ENCODE results near the gene MSH3. TPM values are rescaled to one million over a fixed set of nuclear protein-coding genes. Genes with fewer than 3 reads are reported as not detected.

Gene MSH3
- total RNA-seq, 2 donors from 2014 or later = 10.9 to 11.5 TPM

DNA sequence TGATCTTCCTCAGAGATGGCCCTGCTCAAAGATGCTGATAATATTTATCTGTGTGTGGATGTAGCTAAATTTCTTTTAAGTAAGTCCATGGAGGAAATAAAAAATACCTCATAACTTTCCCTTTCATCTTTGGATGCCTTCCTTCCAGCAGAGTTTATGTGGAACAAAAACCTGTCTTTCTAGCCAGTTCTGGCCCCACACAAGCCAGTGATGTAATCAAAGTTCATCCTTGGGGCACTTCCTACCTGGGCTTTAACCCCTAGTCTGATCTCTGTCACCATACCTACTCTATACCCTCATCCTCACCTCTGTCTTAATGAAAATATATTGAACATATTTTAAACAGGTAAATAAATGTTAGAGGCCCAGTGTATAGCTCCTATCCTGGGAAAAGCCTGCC, 265.9 kb downstream of the MSH3 start:
- intact Hi-C loops (cut with DNase I) = no loop called here
- ATAC-seq (no peak), DNase-seq (no peak)

DNA sequence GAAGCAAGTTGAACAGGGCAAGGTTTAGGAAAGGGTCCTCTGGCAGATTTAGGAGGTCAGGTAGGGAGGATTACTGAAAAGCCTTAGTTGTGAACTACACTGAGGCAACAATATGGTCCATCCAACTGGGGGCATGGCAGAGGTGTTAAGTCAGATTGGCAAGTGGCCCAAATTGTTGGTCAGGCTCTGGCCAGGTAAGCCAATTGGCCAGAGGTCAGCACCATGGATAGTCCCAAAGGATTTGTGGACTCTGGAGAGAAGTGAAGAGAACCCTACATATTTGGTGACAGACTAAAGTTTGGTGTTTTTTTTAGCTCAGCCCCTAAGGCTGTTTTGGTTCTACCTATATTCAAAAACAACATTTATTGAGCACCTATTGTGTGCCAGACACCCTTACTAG, 266.6 kb downstream of the MSH3 start:
- no peak for DNase-seq
- intact Hi-C loops (cut with DNase I) = no loop called here
- ATAC-seq = no peak

DNA sequence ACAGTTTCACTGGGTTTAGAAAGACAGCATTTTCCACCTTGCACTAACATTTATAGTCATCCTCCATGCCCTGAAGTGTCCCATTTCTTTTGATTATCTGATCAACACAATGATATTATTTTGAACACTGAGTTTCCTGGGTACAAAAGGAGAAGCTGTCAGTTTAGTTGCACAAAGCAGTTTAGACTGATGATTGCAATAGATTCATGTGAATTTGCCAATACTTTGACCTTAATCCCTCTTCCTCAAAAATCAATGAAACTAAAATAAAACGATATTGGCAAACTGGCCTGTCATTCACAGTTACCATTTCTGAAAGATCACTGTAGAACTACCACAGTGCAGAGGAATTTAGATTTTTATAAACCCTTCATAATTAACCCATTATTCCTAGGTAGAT, 271.5 kb downstream of the MSH3 start:
- DNase-seq (no peak), ATAC-seq (no peak)
- intact Hi-C loops (cut with DNase I) = no loop called here

Other genes with a start within 250 kb of the MSH3 start
- 10 to 100 TPM; 37.7 to 45.5 TPM for gene ZFYVE16, start 246.6 kb upstream of the MSH3 start, total RNA-seq
- gene FAM151B, start 166.6 kb upstream of the MSH3 start, total RNA-seq = 1 to 10 TPM; 2.5 to 2.9 TPM
- under 1 TPM in 1 of 2 donors, not detected in 1; 0.06 TPM for gene ANKRD34B, start 84.4 kb upstream of the MSH3 start, total RNA-seq
- gene DHFR, start 331 bp downstream of the MSH3 start, total RNA-seq = 10 to 100 TPM in 1 of 2 donors, 1 to 10 TPM in 1; 4.5 to 11.5 TPM